GM12874 (cell line): ENCODE measurements around the gene EPHX1.

Experiments used
- TF ChIP-seq, protein P1 (sequence below): IDR thresholded peaks from 2 replicates; pipeline ENCODE4 v1.5.1; 2011; ENCODE audit warnings: low read depth, mild to moderate bottlenecking, control low read depth, low read length, moderate library complexity; ENCODE audit not compliant: insufficient read depth

Gene EPHX1

DNA sequence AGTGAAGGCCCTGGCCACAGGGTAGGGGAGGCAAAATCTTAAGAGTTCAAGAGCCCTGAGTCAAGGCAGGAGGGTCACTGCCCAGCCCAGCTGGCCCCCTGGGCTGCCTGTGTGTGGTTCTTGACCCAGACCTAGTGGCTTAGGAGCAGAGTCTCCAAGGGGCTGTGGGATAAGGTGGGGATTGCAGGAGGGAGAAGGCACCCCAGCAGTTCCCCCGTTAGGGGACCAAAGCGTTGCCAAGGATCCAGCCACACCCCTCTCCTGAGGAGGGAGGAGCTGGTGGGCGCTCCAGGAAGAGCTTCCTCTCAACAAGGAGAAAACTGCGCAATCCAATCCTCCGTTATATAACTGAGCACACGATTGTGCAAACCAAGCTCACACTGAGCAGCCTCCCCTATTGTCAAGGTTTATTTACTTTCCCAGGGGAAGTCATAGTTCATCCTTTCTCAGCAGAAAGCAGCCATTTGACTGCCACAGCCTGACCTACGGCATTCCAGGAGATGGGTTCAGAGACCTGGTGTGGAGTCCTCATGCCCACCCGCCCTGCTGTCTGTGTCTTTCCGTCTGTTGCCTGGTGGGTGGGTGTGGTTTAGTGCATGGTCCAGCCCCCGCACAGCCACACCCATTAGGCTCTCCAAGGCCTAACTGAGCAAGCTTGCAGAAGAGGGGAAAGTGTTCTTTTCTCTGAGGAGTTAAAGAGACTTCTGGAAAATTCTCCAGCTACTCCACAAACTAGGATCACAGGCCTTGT lies 3.5 kb downstream of the EPHX1 start:
- TF ChIP-seq, protein P1, sequence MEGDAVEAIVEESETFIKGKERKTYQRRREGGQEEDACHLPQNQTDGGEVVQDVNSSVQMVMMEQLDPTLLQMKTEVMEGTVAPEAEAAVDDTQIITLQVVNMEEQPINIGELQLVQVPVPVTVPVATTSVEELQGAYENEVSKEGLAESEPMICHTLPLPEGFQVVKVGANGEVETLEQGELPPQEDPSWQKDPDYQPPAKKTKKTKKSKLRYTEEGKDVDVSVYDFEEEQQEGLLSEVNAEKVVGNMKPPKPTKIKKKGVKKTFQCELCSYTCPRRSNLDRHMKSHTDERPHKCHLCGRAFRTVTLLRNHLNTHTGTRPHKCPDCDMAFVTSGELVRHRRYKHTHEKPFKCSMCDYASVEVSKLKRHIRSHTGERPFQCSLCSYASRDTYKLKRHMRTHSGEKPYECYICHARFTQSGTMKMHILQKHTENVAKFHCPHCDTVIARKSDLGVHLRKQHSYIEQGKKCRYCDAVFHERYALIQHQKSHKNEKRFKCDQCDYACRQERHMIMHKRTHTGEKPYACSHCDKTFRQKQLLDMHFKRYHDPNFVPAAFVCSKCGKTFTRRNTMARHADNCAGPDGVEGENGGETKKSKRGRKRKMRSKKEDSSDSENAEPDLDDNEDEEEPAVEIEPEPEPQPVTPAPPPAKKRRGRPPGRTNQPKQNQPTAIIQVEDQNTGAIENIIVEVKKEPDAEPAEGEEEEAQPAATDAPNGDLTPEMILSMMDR = no peak

DNA sequence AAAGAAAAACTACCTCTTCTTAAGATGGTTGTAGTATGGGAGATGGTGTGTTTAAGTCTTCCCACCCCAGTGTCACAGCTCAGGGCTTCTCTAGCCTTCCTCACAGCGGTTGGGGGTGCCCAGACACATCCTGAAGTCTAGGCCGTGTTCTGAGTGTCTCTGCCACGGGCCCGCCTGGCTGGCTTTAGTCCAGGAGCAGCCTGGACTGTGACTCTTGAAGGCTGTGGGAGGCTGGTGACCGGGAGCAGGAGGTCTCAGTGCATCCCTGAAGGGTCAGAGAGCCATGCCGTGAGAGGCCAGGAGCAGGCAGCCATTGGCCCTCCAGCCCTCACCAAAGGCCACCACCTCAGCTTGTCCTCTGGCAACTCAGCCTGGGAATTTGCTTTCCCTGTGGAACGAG lies 4.5 kb downstream of the EPHX1 start:
- TF ChIP-seq, protein P1 = no peak

DNA sequence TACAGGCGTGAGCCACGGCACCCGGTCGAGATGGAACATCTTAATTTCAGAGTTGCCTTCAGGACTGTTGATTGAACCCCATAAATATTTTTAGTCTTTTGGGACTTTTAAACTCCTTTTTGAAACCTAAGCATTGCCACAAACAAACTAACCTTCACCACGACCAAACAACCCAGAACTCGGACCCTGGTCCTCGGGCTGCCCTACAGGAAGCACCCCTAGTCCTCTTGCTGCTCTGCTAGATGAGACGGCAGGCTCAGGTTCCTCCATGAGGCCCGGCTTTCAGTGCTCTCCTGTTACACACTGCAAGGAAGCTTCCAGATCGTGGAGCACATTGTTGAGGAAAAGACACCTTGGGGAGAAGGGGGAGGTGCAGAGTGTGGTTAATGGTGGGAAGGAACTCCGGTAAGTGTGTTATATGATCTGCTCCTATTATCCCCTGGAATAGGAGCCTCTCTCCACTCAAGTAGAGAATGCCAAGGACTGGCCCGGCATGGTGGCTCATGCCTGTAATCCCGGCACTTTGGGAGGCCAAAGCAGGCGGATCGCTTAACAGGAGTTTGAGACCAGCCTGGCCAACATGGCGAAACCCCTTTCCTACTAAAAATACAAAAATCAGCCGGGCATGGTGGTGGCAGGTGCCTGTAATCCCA lies 5.7 kb downstream of the EPHX1 start:
- TF ChIP-seq, protein P1 = no peak

DNA sequence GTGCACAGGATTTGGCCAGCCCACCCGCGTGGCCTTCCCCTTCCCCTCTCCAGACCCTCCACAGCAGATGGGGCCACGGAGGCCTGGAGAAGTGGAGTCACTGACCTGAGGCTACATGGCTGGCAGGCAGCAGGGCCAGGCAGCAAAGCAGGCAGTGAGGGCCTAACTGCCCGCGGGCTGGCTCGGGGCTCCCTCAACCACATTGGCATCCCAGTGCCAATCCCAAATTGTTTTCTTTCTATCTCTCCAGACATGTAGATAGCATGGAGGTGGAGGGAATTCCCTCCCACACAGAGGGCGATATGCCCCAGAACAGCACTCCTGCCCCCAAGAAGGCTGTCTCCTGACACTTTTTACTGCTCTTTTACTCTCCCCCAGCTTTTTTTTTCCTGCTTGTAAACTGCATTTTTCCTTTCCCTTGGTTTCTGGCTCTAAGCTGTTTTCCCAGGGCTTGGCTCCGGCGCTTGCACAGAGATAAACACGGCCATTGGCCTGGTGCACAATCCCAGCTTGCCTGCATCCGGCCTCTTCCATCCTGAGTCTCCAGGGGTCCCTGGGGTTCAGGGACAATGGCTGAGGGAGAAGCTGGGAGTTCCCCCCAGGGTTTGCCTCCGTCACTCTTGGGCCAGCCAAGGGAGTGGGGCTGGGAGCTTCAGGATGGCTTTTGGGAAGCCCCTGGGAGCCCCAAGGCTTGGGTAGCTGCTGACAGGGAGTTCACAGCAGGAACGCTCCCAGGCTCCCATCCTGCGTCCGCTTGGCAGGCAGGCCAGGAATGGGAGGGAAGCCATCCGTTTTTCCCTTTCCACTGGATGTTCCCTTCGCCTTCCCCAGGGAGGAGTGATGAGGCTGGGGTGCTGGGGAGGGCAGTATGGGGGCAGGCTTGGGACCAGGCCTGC lies 7.0 kb downstream of the EPHX1 start:
- TF ChIP-seq, protein P1 = no peak

DNA sequence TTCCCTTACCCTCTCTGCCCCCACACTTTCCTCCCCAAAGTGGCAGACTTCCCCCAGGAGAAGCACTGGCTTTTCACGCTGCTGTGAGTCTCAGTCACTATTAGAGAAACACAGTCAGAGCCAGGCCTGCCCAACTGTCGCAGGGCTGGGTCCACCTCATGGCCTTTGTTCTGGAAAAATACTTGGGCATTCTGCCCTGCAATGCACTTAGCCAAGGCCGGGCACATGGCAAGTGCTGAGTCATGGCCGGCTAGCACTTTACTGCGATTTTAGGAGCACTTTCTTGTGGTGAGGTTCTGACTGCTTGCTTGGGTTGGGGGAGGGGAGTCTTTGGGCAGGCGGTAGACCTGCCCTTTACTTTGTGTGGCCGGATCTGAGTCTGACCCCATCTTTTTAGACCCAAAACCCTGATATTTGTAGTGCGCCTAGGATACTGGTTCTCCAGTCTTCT lies 7.7 kb downstream of the EPHX1 start:
- TF ChIP-seq, protein P1 = no peak

DNA sequence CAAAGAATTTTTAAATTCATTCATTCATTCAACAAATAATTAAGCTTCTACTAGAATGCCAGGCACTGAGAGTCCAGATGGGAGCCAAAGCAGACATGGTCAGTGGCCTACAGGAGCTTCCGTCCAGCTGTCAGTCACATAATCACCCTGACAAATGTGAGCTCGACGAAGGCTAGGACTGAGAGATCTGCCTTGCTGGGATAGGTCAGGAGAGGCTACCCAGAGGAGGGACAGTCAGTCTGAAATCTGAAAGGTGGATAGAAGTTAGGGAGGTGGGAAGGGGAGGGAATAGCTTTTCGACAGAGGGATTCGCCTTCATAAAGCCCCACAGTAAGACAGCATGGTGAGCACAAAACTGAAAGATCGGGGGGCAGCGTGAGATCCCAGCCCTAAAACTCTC lies 8.3 kb downstream of the EPHX1 start:
- TF ChIP-seq, protein P1 = no peak
